ENCODE data around the gene DCUN1D2. TPM values are rescaled to one million over a fixed set of nuclear protein-coding genes. Genes with fewer than 3 reads are reported as not detected.
A peak's percentile ranks its signal among the peaks of the same experiment; 100 is the strongest.

Gene DCUN1D2
- total RNA-seq, 3 donors from 2014 or later, result 17.7 to 32.4 (median 22.6) TPM

DNA sequence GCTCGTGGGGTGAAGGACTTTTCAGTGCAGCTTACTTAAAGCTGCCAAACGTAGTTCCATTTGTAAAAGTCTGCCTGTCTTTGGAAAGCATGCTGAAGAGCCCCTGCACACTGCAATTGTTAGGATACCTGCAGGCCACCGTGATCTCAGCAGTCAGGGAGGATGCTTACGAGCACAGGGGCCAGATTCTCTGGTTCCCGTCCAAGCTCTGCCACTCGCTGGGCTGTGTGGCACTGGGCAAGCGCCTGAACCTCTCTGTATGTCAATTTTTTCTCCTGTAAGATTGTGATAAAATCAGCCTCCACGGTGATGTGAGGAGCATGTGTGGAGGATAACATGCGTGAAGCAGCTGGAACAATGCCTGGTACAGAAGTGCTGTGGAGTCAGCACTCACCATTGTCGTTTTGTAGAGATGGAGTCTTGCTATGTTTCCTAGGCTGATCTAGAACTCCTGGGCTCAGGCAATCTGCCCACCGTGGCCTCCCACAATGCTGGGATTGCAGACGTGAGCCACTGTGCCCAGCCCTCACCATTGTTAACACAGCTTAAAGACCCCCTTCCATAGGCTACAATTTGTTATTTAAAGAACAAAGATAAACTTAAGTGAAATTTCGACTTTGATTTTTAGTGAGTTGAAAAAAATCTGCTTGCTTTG, 40.7 kb downstream of the DCUN1D2 start:
- intact Hi-C loops (cut with DNase I, micrococcal nuclease), result no loop called here
- H3K4me1 ChIP-seq (ENCODE audit: low read depth), result peaks cover 7% of the 10 kb centered on the region
- ATAC-seq, result no peak

DNA sequence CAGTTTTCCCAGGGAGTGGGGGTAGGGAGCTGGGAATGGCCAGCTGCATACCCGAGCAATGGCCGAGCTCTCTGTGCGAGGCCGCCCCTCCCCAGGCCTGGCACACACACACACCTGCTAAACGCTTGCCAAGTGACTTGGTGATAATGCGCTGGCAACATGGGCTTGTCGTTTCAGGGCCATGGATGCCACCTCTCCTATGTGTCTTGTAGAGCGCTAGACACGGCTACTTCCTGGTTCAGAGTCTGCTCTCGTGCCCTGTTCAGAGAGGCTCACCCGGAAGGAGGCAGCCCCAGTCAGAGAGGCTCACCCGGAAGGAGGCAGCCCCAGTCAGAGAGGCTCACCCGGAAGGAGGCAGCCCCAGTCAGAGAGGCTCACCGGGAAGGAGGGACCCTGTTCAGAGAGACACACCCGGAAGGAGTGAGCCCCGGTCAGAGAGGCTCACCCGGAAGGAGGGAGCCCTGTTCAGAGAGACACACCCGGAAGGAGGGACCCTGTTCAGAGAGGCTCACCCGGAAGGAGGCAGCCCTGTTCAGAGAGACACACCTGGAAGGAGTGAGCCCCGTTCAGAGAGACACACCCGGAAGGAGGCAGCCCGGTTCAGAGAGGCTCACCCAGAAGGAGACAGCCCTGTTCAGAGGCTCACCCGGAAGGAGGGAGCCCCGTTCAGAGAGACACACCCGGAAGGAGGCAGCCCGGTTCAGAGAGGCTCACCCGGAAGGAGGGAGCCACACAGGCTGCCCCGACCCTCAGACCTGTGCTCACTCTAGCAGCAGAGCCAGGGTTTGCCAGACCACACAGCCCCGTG, 41.4 kb downstream of the DCUN1D2 start:
- peak; percentile 82 to 90 (median 87) for DNase-seq
- Histone ChIP-seq H3K9me3 (no peaks in the 10 kb centered on the region), H3K36me3 (ENCODE audit: low read depth) (no peaks in the 10 kb centered on the region), H3K4me3 (no peak overlapping the region), H3K4me1 (ENCODE audit: low read depth) (peaks cover 7% of the 10 kb centered on the region)
- peak; percentile 85 for ATAC-seq
- TF ChIP-seq, protein P1, sequence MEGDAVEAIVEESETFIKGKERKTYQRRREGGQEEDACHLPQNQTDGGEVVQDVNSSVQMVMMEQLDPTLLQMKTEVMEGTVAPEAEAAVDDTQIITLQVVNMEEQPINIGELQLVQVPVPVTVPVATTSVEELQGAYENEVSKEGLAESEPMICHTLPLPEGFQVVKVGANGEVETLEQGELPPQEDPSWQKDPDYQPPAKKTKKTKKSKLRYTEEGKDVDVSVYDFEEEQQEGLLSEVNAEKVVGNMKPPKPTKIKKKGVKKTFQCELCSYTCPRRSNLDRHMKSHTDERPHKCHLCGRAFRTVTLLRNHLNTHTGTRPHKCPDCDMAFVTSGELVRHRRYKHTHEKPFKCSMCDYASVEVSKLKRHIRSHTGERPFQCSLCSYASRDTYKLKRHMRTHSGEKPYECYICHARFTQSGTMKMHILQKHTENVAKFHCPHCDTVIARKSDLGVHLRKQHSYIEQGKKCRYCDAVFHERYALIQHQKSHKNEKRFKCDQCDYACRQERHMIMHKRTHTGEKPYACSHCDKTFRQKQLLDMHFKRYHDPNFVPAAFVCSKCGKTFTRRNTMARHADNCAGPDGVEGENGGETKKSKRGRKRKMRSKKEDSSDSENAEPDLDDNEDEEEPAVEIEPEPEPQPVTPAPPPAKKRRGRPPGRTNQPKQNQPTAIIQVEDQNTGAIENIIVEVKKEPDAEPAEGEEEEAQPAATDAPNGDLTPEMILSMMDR (IDR thresholded peaks at IDR 0.05), result no peak
- intact Hi-C loops (cut with DNase I, micrococcal nuclease), result no loop called here

More for the DNA sequence above, 40.7 kb downstream of the DCUN1D2 start:
- TF ChIP-seq, protein P1 (IDR thresholded peaks at IDR 0.05), result no peak
- Histone ChIP-seq H3K36me3 (ENCODE audit: low read depth) (no peaks in the 10 kb centered on the region), H3K4me3 (no peak overlapping the region), H3K9me3 (no peaks in the 10 kb centered on the region)
- peak in 2 of 3 donors; percentile 22 to 37 for DNase-seq

DNA sequence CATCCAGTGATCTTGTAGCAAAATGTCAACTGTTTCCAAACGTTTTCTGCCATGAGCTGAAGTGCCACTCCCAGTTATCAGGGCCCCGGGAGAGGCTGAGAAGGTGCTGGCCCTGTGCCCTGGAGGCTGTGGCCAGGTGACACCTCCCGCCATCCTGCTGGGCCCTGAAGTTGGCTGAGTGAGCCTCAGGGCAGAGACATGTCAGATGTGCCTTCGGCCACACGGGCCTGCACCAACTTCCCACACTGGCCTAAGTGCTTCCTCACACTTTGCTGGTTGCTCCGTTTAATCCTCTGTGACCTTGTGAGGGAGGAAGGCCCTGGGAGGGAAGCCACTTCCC, 42.0 kb downstream of the DCUN1D2 start:
- TF ChIP-seq, protein P1 (IDR thresholded peaks at IDR 0.05), result no peak
- H3K36me3 ChIP-seq (ENCODE audit: low read depth), result no peaks in the 10 kb centered on the region
- ATAC-seq (peak; percentile 69), DNase-seq (peak; percentile 53 to 66 (median 61))
- no peak overlapping the region for H3K4me3 ChIP-seq
- H3K9me3 ChIP-seq, result no peaks in the 10 kb centered on the region
- peaks cover 7% of the 10 kb centered on the region for H3K4me1 ChIP-seq (ENCODE audit: low read depth)
- intact Hi-C loops (cut with DNase I, micrococcal nuclease), result no loop called here

DNA sequence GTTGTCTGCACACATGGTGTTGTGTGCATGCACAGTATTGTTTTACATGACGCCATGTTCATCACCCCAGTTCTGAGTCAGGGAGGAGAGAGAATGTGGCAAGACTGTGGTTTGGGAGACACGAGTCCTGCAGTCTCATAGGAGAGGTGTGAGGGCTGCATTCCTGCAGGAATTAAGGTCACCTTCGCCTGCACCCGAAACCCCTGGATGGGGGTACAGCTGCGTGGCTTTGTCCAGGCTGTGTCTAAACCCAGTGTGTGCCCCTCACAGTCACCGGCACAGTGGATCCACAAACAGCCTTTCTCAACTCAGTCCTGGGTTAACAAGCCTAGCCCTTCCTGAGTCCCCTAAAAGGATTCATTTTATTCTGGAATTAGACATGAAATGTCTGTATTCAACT, 42.9 kb downstream of the DCUN1D2 start:
- H3K36me3 ChIP-seq (ENCODE audit: low read depth), result no peaks in the 10 kb centered on the region
- DNase-seq (no peak), ATAC-seq (no peak)
- H3K4me3 ChIP-seq, result no peak overlapping the region
- TF ChIP-seq, protein P1 (IDR thresholded peaks at IDR 0.05), result no peak
- intact Hi-C loops (cut with DNase I, micrococcal nuclease), result no loop called here
- peaks cover 7% of the 10 kb centered on the region for H3K4me1 ChIP-seq (ENCODE audit: low read depth)
- no peaks in the 10 kb centered on the region for H3K9me3 ChIP-seq

DNA sequence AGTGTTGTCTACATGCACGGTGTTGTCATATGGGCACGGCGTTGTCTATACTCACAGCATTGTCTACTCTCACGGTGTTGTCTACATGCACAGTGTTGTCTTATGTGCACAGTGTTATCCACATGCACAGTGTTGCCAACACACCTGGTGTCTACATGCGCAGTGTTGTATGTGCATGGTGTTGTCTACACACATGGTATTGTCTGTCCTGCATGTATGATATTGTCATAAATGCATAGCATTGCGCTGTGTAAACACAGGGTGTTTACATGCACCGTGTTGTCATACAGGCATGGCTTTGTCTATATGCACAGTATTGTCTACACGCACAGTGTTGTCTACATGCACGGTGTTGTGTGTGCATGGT, 44.0 kb downstream of the DCUN1D2 start:
- DNase-seq (no peak), ATAC-seq (no peak)
- intact Hi-C loops (cut with DNase I, micrococcal nuclease), result no loop called here
- Histone ChIP-seq H3K4me3 (no peak overlapping the region), H3K4me1 (ENCODE audit: low read depth) (peaks cover 7% of the 10 kb centered on the region), H3K9me3 (no peaks in the 10 kb centered on the region), H3K36me3 (ENCODE audit: low read depth) (no peaks in the 10 kb centered on the region)
- TF ChIP-seq, protein P1 (IDR thresholded peaks at IDR 0.05), result no peak

All from mucosa of descending colon (tissue), 3 donors.